ENCODE measurements around the gene SLC24A4. TPM values are rescaled to one million over a fixed set of nuclear protein-coding genes. Genes with fewer than 3 reads are reported as not detected.

The SLC24A4 gene
- total RNA-seq, 4 donors from 2014 or later, result 6.9 to 15.1 (median 8.3) TPM

GRCh38 chr14:92505826-92506225 is 182.9 kb downstream of the SLC24A4 start:
- Histone ChIP-seq H3K36me3 (no peaks in the 10 kb centered on the region), H3K4me3 (no peak overlapping the region), H3K4me1 (peaks cover 0 to 9% (median 2%) of the 10 kb centered on the region in 4 donors), H3K27ac (no peak overlapping the region), H3K27me3 (no peaks in the 10 kb centered on the region), H3K9me3 (no peaks in the 10 kb centered on the region)
- TF ChIP-seq, protein P1, sequence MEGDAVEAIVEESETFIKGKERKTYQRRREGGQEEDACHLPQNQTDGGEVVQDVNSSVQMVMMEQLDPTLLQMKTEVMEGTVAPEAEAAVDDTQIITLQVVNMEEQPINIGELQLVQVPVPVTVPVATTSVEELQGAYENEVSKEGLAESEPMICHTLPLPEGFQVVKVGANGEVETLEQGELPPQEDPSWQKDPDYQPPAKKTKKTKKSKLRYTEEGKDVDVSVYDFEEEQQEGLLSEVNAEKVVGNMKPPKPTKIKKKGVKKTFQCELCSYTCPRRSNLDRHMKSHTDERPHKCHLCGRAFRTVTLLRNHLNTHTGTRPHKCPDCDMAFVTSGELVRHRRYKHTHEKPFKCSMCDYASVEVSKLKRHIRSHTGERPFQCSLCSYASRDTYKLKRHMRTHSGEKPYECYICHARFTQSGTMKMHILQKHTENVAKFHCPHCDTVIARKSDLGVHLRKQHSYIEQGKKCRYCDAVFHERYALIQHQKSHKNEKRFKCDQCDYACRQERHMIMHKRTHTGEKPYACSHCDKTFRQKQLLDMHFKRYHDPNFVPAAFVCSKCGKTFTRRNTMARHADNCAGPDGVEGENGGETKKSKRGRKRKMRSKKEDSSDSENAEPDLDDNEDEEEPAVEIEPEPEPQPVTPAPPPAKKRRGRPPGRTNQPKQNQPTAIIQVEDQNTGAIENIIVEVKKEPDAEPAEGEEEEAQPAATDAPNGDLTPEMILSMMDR (IDR thresholded peaks at IDR 0.05), result no peak
- no peak for TF ChIP-seq POLR2A (IDR thresholded peaks at IDR 0.05)
- TF ChIP-seq EP300 (IDR thresholded peaks at IDR 0.05), result no peak
- 91 to 93% methylated on average over 5 of the region's 5 CpGs for WGBS, 2 donors
- DNase-seq (ENCODE audit: low spot score in 2 of 2), result no peak

DNA sequence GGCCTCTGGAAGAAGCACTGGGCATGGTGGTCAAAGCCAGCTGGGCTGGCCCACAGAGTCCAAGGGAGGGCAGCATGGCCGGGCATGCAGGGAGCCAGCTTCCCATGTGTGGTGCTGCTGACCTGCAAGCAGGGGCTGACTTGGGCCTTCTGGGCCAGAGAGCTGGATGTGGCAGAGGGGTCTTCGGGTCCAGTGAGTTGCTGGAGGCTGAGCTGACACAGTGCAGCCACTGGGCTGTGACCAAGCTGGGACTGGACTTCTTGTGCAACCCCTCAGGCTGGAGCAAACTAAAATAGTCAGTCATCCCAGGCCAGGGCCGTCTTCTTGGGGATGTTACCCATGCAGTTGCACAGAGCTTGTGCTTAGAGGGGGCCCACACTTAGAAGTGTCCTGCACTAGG is 183.3 kb downstream of the SLC24A4 start:
- Histone ChIP-seq H3K4me3 (no peak overlapping the region), H3K9me3 (no peaks in the 10 kb centered on the region), H3K27me3 (no peaks in the 10 kb centered on the region), H3K27ac (no peak overlapping the region), H3K36me3 (no peaks in the 10 kb centered on the region), H3K4me1 (peaks cover 0 to 13% (median 2%) of the 10 kb centered on the region in 4 donors)
- TF ChIP-seq POLR2A (IDR thresholded peaks at IDR 0.05), result no peak
- TF ChIP-seq, protein P1 (IDR thresholded peaks at IDR 0.05), result no peak
- TF ChIP-seq EP300 (IDR thresholded peaks at IDR 0.05), result no peak
- 76 to 82% methylated on average over 3 of the region's 3 CpGs for WGBS, 2 donors
- DNase-seq (ENCODE audit: low spot score in 2 of 2), result no peak

- no peaks in the 10 kb centered on the region for H3K36me3 ChIP-seq
- H3K4me3 ChIP-seq, result no peak overlapping the region
- H3K9me3 ChIP-seq, result no peaks in the 10 kb centered on the region
- no peak overlapping the region for H3K27ac ChIP-seq
- 81 to 91% methylated on average over 4 of the region's 4 CpGs for WGBS, 2 donors
- TF ChIP-seq, protein P1 (IDR thresholded peaks at IDR 0.05), result no peak
- peak in 1 of 2 donors; percentile 51 for TF ChIP-seq EP300 (IDR thresholded peaks at IDR 0.05)
- TF ChIP-seq POLR2A (IDR thresholded peaks at IDR 0.05), result no peak
- DNase-seq (ENCODE audit: low spot score in 2 of 2), result peak in 1 of 2 donors; percentile 20
- H3K4me1 ChIP-seq, result peaks cover 0 to 11% (median 2%) of the 10 kb centered on the region in 4 donors
- no peaks in the 10 kb centered on the region for H3K27me3 ChIP-seq
Measured at GRCh38 chr14:92507174-92507768, 184.3 kb downstream of the SLC24A4 start.

DNA sequence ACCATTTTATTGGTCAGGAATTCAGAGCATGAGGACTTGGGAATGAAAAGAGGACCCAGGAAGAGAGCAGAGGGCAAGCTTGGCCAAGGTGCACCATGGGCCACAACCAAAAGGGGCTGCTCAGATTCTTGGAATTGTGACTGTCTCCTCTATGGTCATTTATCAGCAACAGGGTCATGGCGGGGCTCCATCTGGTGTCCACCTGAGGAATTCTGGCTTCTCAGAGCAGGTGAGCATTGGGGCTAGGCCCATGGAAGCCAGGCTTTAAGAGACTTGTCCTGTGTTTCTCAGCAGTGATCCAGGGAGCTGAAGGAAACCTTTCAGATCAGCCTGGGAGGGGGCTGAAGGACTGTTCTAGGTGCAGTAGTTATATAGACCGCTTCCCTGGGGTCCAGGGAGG is 188.0 kb downstream of the SLC24A4 start:
- no peak overlapping the region for H3K4me3 ChIP-seq
- peaks cover 0 to 40% (median 7%) of the 10 kb centered on the region in 4 donors for H3K4me1 ChIP-seq
- TF ChIP-seq, protein P1 (IDR thresholded peaks at IDR 0.05), result no peak
- no peak for TF ChIP-seq POLR2A (IDR thresholded peaks at IDR 0.05)
- no peak for TF ChIP-seq EP300 (IDR thresholded peaks at IDR 0.05)
- DNase-seq (ENCODE audit: low spot score in 2 of 2), result no peak
- no peaks in the 10 kb centered on the region for H3K36me3 ChIP-seq
- peak overlapping the region in 1 of 4 donors; percentile 4 for H3K27ac ChIP-seq
- WGBS, 2 donors, result 93 to 100% methylated on average over 2 of the region's 2 CpGs
- H3K27me3 ChIP-seq, result peaks cover 0 to 8% of the 10 kb centered on the region in 2 donors
- H3K9me3 ChIP-seq, result no peaks in the 10 kb centered on the region

DNA sequence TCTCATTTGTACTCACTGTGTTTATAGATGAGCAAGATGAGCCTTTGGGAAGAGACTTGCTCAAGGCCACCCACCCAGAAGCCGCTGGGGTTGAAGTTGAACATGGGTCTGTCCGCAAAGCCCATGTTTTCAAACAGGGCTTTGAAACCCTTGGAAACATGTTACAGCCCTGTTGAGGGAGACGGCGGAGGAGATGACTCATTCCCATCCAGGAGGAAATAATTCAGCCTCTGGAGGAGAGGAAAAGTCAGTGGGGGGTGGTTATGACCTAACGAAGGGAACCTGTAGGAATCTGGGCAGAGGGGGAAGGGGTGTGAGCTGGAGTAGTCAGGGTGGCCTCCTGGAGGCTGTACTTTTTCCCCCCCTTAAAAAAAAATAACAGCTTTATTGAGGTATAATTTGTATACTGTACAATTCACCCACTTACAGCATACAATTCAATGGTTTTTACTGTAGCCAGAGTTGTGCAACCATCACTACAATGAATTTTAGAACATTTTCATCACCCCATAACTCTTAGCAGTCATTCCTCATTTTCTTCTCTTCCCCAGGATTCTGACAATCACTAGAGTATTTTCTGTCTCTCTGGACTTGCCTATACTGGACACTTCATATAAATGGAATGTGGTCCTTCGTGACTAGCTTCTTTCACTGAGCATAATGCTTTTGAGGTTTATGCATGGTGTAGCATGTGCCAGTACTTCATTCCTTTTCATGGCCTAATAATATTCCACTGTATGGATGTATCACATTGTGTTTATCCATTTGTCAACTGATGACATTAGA is 188.7 kb downstream of the SLC24A4 start:
- DNase-seq (ENCODE audit: low spot score in 2 of 2), result no peak
- Histone ChIP-seq H3K4me1 (peaks cover 0 to 44% (median 7%) of the 10 kb centered on the region in 4 donors), H3K27me3 (peaks cover 0 to 8% of the 10 kb centered on the region in 2 donors), H3K27ac (peak overlapping the region in 1 of 4 donors; percentile 4), H3K9me3 (no peaks in the 10 kb centered on the region), H3K4me3 (no peak overlapping the region), H3K36me3 (no peaks in the 10 kb centered on the region)
- 46 to 47% methylated on average over 6 of the region's 6 CpGs for WGBS, 2 donors
- no peak for TF ChIP-seq EP300 (IDR thresholded peaks at IDR 0.05)
- TF ChIP-seq, protein P1 (IDR thresholded peaks at IDR 0.05), result no peak
- no peak for TF ChIP-seq POLR2A (IDR thresholded peaks at IDR 0.05)
